ENCODE data around the gene PEMT.

Gene PEMT

DNA sequence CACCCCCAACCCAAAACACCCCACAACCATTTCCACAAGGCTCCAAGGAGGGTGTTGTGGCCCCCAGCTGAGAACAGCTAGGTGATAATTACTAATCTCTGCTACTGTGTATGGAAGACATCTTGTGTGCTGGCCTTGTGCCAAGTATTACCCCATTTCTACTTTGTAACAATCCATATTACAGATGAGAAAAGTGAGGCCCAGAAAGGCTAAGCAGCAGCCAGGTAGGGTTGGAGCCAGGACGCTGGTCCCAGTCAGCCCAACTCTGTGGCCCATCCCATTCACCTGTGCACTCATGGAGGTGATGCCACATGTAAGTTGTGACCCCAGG, 12.4 kb upstream of the PEMT start:
- no peak for DNase-seq

DNA sequence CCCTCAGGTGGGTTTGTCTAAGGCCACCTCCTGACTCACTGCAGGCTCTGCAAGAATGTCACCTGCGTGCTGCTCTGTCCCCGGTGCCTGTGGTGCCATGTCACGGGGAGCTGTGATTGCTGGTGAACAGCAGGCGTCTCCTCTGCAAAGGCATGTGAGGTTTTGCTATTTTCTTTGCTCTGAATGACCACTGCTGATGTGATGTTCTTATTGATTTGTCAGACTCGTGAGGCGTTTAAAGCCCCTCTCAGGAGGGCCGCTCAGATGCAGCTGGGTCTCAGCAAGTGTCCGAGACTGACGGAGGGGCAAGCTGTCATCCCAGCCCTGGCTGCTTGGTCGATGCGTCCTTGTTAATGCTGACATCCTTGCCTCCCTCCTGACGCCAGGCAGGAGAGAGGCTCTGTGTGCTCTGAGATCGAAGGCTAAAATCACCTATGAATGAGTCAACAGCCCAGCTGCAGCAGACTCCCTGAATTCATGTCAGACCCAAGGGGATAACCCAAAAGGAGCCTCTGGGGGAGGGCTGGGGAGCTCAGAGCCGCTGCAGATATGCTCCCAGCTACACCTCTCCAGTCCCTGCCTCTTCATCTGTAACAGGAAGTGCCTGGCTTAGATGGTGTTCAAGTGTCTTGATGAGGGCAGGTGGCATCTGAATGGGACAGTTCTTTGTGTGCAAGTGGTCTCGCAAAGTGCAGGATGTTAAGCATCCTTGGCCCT, 11.8 kb upstream of the PEMT start:
- no peak for DNase-seq

DNA sequence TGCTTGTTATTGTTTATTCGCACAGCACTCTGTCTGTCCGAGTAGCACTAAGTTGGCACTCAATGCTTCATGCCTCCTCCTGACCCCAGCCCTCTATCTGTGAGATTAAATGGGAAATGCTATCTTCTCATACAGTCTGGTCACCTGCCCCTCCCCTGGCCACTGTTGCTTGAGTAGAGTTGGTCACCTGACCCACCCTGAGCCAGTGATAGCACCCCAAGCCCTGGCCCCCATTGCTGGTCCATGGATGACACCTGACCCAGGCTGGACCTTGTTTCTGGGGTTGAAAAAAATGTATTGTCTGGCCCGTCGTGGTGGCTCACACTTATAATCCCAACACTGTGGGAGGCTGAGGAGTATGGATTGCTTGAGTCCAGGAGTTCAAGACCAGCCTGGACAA, 8.5 kb upstream of the PEMT start:
- DNase-seq: no peak

DNA sequence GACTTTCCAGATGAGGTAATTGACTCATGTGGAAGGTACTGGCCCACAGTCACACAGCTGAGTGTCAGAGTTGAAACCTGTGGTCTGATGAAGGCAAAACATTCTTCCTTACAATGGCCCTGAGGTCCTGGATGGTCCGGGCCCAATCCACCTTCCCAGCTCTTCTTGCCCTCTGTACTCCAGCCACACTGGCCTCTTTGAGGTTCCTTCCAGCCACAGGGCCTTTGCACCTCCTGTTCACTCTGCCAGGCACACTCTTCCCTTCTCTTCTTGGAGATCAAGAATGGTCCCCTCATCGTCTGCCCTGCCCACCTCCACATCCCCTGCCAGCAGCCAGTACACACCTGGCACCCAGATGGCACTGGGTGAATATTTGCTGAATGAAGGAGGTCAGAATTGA, 6.5 kb upstream of the PEMT start:
- no peak for DNase-seq

DNA sequence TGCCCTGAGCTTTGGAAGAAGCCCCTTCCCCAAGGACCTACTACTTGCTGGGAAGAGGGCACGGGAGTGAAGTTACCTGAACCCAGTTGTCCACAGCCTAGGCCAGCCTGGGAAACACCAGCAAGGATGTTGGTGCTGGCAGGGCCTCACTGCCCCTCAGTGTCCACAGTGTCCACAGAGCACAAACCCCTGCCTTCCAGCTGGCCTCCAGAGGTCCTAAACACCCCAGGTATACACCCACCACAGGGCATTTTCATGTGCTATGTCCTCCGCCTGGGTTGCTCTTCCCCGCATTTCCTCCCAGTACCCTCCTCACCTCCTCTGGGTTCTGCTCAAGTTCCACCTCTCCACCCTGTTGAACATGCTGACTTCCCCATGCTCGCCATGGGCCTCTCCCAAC, 4.2 kb upstream of the PEMT start:
- DNase-seq: no peak

GRCh38 chr17:17593222-17593620, 1.7 kb upstream of the PEMT start:
- DNase-seq: no peak

GRCh38 chr17:17590883-17591354, 589 bp downstream of the PEMT start:
- DNase-seq: no peak

- DNase-seq: no peak
Measured at GRCh38 chr17:17590141-17590751, 1.3 kb downstream of the PEMT start.

DNA sequence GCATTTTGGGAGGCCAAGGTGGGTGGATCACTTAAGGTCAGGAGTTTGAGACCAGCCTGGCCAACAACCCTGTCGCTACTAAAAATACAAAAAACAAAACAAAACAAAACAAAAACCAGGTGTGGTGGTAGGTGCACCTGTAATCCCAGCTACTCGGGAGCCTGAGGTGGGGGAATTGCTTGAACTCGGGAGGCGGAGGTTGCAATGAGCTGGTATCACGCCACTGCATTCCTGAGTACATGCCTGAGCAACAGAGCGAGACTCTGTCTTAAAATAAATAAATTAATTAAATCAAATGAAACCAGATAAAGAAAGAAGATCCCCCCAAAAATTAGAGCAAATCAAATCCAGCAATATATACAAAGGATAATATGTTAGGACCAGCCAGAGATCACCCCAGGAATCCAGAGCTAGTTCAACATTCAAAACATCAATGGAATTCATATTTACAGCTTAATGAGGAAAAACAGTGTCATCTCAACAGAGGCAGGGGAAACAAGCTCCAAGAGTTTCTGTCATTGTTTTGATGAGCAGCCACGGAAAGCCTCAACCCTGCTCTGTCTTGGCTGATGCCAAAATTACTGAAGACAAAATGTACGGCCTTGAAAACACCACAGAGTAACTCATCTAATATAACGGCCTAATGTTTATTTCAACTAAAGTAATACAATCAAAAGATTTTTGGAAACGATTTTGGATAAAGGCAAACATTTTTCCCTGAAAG, 3.7 kb downstream of the PEMT start:
- no peak for DNase-seq

DNA sequence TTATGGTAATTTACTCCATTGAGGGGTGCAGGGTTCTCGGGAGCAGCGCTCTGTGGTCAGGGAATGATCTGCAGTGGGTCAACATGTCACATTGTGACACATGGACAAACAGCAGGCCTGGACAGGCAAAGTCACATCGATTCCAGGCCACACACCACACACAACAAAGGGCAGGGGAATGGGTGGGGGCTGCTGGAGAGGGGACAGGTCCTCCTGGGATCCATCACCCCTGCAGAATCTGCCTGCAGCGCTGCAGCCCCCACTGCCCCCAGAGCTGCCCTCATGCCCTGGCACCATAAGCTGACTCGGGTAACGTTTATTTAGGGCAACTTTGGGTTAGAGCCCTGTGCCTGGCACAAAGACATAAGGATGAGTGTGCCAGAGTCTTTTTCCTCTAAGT, 9.1 kb downstream of the PEMT start:
- no peak for DNase-seq

- no peak for DNase-seq
Measured at GRCh38 chr17:17581509-17581908, 10.0 kb downstream of the PEMT start.

- no peak for DNase-seq
Measured at GRCh38 chr17:17580662-17581470, 10.6 kb downstream of the PEMT start.

- DNase-seq: no peak
Measured at GRCh38 chr17:17579691-17580090, 11.8 kb downstream of the PEMT start.

DNA sequence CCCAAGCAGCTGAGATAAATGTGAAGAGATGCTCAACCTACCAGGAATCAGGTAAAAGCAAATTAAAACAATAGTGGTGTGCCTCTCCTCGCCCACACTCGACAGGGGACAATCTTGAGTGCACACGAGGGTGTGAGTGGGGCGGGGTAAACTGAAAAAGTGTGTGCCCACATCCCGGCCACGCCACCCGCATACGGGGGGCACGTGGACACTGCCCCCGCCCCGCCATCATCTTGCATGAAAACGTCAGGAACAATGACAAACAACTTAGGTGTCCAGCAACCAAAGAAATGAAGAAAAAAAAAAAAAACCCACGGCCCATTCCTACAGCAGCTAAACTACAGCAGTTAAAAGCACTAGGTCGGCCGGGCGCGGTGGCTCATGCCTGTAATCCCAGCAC, 14.1 kb downstream of the PEMT start:
- no peak for DNase-seq

DNA sequence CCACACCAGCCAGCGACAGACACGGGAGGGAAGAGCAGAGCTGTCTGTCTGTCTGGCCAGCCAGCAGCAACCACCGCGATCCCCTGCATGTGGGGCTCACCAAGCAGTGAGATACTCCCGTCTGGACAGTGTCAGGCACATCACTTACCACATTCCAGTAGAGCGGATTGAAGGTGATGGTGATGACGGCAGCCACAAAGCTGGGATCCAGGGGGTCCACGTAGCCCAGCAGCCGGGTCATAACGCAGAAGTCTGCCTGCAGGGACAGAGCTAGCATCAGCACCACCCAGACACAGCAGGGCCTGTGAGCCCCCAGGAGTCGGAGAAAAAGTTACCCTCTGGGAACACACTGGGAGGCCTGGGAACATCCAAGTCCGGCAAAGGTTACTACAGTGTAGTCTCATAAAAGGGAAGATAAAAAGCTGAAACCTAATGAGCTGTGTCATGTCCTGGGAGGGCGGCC, 14.7 kb downstream of the PEMT start:
- no peak for DNase-seq

DNA sequence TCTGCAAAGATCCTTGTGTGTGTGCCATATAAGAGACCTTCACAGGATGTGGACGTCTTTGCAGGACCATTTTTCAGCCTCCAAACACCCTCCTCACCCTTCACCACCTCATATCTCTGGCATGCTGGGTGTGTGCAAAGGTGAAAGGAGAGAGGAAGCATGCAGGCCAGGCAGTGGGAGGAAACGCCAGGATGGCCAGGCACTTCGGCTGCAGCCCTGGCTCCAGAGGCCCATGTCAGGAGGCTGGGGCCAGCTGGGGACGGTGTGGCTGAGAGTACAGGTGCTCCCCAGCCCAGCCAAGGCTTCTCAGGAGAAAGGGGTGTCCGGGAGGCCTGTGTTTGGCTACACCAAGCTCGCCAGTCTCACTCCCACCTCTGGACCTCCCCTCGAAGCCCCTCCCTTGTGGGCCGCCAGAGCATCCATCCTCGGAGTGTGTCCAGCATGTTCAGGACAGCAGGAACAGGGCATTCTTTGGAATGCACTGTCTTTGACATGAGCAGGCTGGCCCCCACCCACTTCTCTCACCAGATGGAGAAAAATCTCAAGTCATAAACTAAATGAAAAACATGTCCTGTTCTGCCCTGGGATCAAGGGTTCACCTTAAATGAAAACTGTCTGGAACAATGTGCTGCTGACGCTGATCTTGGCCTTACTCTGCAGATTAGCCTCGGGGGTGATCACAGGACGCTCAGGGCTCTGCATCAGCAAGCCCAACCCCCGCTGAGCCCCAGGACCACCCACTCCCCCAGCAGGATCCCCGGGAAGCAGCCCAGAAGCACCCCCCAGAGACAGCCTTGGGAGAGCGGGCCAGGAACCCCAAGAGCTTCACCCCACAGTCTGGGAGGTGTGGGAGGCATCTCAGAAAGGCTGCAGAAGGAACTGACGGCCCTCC, 15.9 kb downstream of the PEMT start:
- no peak for DNase-seq

DNA sequence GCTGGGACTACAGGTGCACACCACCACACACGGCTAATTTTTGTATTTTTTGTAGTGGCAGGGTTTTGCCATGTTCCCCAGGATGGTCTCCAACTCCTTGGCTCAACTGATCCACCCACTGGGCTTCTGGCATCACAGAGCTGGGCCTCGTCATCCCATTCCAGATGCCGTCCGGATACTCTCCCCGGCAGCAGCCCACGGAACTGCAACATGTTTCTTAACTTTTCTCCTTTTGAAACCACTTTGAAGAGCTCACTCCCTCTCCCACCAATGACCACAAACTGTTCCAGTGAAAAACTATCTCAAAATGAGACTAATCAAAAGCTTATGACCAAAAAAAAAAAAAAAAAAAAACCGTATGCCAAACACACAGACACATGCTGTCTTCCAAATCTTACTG, 17.6 kb downstream of the PEMT start:
- DNase-seq: no peak

DNA sequence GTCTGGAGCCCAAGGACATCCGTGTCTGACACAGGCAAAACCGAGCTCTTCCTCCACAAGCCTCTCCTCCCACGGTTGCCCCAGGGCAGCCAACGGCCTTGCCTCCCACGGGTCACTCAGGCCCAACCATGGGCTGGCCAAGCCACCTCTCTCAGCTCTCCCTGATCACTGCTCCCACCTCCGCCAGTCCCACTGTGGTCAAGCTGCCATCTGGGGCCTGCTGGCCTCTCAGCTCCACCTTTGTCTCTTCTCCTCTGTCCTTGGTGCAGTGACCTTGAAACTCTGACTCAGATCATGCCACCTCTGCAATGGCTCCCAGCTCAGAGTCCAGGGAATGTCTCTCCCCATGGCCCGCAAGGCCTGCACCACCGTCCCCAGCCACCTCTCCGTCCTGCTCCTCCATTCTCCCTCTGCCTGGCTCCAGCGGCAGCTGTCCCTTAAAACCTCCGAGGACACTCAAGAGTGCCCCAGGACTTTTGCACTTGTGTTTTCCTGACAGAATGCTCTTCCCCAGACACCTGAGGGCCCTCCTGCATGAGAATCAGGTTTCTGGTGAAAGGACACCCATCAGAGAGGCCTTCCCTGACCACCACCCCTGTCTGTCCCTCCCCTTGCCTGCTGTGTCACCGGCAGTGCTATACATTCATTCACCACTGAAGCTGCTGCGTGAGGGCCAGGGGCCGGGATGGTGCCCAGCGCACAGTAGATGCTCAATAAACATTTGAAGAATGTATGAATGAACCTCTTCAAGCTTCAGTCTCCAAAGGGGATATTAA, 19.3 kb downstream of the PEMT start:
- DNase-seq: no peak

GRCh38 chr17:17570798-17571716, 20.5 kb downstream of the PEMT start:
- no peak for DNase-seq

- DNase-seq: no peak
Measured at GRCh38 chr17:17570140-17570797, 21.2 kb downstream of the PEMT start.
